SJSA1 (cell line): Measurements from ENCODE around the gene SUSD3. TPM values are rescaled to one million over a fixed set of nuclear protein-coding genes. Genes with fewer than 3 reads are reported as not detected.

Experiments
- DNase-seq, 2 experiments: peaks; one replicate each; pipeline ENCODE4 v3.0.0-alpha.2; 2015 to 2020; ENCODE audit warnings: low spot score in 2 of 2, low read depth in 1 of 2
- H3K27ac ChIP-seq: fragments of 250-450 bp; sonication (Bioruptor Pico); 2 replicates; pipeline ENCODE4 v1.5.1; 2020; ENCODE audit warnings: mild to moderate bottlenecking, moderate library complexity
- H3K27me3 ChIP-seq: fragments of 250-450 bp; sonication (Bioruptor Pico); replicated peaks from 2 replicates; pipeline ENCODE4 v1.5.1; 2020; ENCODE audit warnings: mild to moderate bottlenecking, moderate library complexity
- H3K36me3 ChIP-seq: fragments of 250-450 bp; sonication (Bioruptor Pico); 2 replicates; pipeline ENCODE4 v1.5.1; 2020; ENCODE audit warnings: mild to moderate bottlenecking
- H3K4me1 ChIP-seq: fragments of 250-450 bp; sonication (Bioruptor Pico); replicated peaks from 2 replicates; pipeline ENCODE4 v1.6.1; 2021; ENCODE audit warnings: mild to moderate bottlenecking
- H3K4me3 ChIP-seq: fragments of 250-450 bp; sonication (Bioruptor Pico); 2 replicates; pipeline ENCODE4 v1.5.1; 2020; ENCODE audit warnings: mild to moderate bottlenecking
- H3K9me3 ChIP-seq: fragments of 250-450 bp; sonication (Bioruptor Pico); replicated peaks from 2 replicates; pipeline ENCODE4 v1.5.1; 2020; ENCODE audit warnings: mild to moderate bottlenecking
- total RNA-seq: library from RNA; depleted of rRNA; stranded (reverse); fragments of >200 nt; shearing (Covaris generic); gene quantifications from 2 replicates; pipeline ENCODE4 v1.2.3, GENCODE V29; 2014

The SUSD3 gene
- total RNA-seq, 1 experiment from 2014 or later, result not detected

- Histone ChIP-seq H3K36me3 (no peaks in the 10 kb centered on the region), H3K27me3 (no peaks in the 10 kb centered on the region), H3K9me3 (no peaks in the 10 kb centered on the region), H3K27ac (no peak overlapping the region), H3K4me1 (no peaks in the 10 kb centered on the region), H3K4me3 (no peak overlapping the region)
- DNase-seq, result no peak
Measured at GRCh38 chr9:93052791-93053540, 5.5 kb upstream of the SUSD3 start.

DNA sequence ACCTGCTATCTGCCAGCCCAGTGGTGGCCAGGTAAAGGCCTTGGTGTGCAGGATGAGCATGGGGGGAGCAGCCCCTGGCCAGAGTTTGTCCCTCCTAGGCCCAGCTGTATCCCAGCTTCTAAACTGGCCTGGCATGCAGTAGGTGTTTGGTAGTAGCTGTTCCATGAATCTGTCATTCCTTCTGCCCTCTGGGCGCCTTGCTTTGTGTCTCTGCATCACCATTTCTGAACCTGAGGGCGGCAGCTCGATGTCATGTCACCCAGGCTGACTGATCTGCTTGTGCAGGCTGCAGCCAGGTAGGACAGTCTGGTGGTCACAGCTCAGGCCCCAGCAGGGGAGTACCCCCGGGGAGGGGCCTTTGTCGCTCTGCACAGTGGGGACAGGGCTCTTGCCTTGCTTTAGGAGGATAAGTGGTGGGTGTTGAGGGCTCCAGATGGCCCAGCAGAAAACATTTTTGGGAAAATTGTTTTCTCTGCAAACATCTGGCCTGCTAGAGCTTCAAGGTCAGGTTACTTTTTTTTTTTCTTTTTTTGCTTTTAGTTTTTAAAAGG, 4.6 kb upstream of the SUSD3 start:
- H3K27me3 ChIP-seq, result no peaks in the 10 kb centered on the region
- no peaks in the 10 kb centered on the region for H3K36me3 ChIP-seq
- no peaks in the 10 kb centered on the region for H3K4me1 ChIP-seq
- H3K9me3 ChIP-seq, result no peaks in the 10 kb centered on the region
- H3K27ac ChIP-seq, result no peak overlapping the region
- H3K4me3 ChIP-seq, result no peak overlapping the region
- no peak for DNase-seq

DNA sequence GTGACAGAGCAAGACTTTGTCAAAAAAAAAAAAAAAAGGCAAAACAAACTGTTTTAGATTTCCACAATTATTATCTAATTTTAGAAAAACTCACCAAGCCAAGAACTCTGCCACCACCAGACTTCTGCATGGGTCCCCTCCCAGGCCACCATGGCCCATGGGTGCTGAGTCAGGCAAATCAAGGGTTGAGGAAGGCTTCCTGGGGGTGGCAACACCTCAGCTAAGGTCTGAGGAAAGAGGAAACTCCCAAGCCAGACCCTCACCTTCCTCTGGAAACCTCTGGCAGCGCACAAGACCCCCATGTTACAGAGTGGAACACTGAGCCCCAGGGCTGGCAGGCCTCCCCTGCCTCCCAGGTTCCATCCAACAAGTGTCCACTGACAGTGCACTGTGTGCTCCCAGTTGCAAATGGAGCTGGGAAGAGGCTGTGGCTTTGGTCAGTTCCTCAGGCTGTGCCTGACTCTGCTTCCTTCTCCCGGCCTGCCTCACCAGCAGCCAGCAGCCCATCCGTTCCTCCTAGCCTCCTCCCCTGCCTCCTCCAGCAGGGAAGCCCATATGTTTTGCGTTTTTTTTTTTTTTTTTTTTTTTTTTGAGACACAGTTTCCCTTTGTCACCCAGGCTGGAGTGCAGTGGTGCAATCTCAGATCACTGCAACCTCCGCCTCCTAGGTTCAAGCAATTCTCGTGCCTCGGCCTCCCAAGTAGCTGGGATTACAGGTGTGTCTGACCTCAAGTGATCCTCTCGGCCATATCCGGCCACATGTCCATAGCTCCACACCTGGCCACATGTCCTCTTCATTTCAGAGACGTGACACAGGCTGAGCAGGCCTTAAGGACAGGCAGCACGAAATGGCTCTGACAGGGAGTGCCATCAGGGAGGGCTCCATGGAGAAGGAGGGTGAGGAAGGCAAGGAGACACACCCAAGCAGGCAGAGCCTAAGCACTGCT, 3.5 kb upstream of the SUSD3 start:
- no peak for DNase-seq
- H3K4me3 ChIP-seq, result no peak overlapping the region
- H3K36me3 ChIP-seq, result no peaks in the 10 kb centered on the region
- no peaks in the 10 kb centered on the region for H3K4me1 ChIP-seq
- no peaks in the 10 kb centered on the region for H3K27me3 ChIP-seq
- no peaks in the 10 kb centered on the region for H3K9me3 ChIP-seq
- H3K27ac ChIP-seq, result no peak overlapping the region

DNA sequence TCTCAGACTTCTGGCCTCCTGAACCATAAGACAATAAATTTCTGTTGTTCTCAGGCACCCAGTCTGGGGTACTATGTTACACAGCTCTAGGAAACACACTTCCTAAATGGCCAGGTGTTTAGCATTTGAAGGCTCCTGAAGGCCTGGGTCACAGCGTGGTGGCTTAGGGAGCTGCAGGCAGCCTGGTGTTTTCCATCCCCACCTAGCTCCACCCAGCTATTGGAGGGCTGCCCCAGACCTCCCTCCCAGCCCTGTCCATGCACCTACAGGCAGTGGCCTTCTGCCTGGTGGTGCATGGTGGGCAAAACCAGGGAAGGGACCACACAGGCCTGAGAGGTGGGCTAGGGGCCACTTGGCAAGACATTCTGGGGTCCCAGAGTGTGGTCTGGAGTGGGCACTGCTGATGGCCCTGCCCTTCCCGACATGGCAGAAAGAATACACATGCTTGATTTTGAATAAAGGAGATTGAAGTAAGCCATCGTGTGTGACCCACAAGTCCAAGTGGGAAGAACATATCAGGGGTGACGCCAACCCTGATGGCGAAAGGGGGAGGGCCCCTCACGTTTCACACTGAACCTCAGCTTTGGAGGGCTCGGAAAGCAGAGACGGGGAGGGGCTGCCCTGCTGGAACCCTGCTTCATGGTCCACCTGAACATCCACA, 1.3 kb upstream of the SUSD3 start:
- Histone ChIP-seq H3K4me1 (no peaks in the 10 kb centered on the region), H3K27ac (no peak overlapping the region), H3K27me3 (no peaks in the 10 kb centered on the region), H3K36me3 (no peaks in the 10 kb centered on the region), H3K4me3 (no peak overlapping the region), H3K9me3 (no peaks in the 10 kb centered on the region)
- no peak for DNase-seq

GRCh38 chr9:93057703-93058354, 672 bp upstream of the SUSD3 start:
- H3K4me3 ChIP-seq, result no peak overlapping the region
- no peak overlapping the region for H3K27ac ChIP-seq
- H3K9me3 ChIP-seq, result no peaks in the 10 kb centered on the region
- no peaks in the 10 kb centered on the region for H3K4me1 ChIP-seq
- no peaks in the 10 kb centered on the region for H3K27me3 ChIP-seq
- no peak for DNase-seq
- no peaks in the 10 kb centered on the region for H3K36me3 ChIP-seq

GRCh38 chr9:93059011-93059714, 662 bp downstream of the SUSD3 start:
- no peaks in the 10 kb centered on the region for H3K27me3 ChIP-seq
- no peaks in the 10 kb centered on the region for H3K9me3 ChIP-seq
- no peak for DNase-seq
- H3K4me3 ChIP-seq, result no peak overlapping the region
- H3K27ac ChIP-seq, result no peak overlapping the region
- no peaks in the 10 kb centered on the region for H3K4me1 ChIP-seq
- H3K36me3 ChIP-seq, result no peaks in the 10 kb centered on the region

GRCh38 chr9:93059715-93060578, 1.4 kb downstream of the SUSD3 start:
- Histone ChIP-seq H3K4me1 (no peaks in the 10 kb centered on the region), H3K4me3 (no peak overlapping the region), H3K27me3 (no peaks in the 10 kb centered on the region), H3K36me3 (no peaks in the 10 kb centered on the region), H3K27ac (no peak overlapping the region), H3K9me3 (no peaks in the 10 kb centered on the region)
- no peak for DNase-seq

- H3K9me3 ChIP-seq, result no peaks in the 10 kb centered on the region
- no peaks in the 10 kb centered on the region for H3K36me3 ChIP-seq
- H3K27ac ChIP-seq, result no peak overlapping the region
- DNase-seq, result no peak
- no peaks in the 10 kb centered on the region for H3K4me1 ChIP-seq
- no peaks in the 10 kb centered on the region for H3K27me3 ChIP-seq
- no peak overlapping the region for H3K4me3 ChIP-seq
Measured at GRCh38 chr9:93060746-93061259, 2.3 kb downstream of the SUSD3 start.

DNA sequence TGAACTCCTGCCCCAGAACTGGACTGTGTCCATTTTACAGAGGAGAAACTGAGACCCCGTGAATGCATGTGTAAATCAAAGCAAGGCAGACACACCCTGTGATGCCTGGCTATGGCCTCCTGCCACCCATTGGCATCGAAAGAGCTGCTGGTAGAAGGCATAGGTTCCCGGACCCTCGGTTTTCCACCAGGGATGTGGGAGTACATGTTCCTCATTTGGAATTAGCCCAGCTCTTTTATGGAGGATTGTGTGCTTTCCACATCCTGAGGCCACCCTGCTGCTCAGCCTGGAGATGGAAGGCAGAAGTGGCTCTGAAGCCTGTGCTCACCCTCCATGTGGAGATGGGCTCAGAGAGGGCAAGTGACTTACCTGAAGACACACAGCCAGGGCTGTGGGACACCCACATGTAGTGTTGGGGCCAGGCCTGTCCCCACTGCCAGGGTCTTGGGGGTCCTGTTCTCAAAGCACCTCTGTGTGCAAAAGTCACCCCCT, 2.8 kb downstream of the SUSD3 start:
- no peaks in the 10 kb centered on the region for H3K36me3 ChIP-seq

GRCh38 chr9:93061791-93062763, 3.6 kb downstream of the SUSD3 start:
- no peaks in the 10 kb centered on the region for H3K4me1 ChIP-seq
- no peaks in the 10 kb centered on the region for H3K9me3 ChIP-seq
- DNase-seq, result no peak
- no peak overlapping the region for H3K4me3 ChIP-seq
- H3K36me3 ChIP-seq, result no peaks in the 10 kb centered on the region
- H3K27me3 ChIP-seq, result no peaks in the 10 kb centered on the region
- H3K27ac ChIP-seq, result no peak overlapping the region

More for the DNA sequence above, 2.8 kb downstream of the SUSD3 start:
- Histone ChIP-seq H3K27ac (no peak overlapping the region), H3K9me3 (no peaks in the 10 kb centered on the region), H3K27me3 (no peaks in the 10 kb centered on the region), H3K4me1 (no peaks in the 10 kb centered on the region), H3K4me3 (no peak overlapping the region)
- no peak for DNase-seq
